ENCODE measurements around the gene CEP192.

GRCh38 chr18:12944709-12945108 is 46.5 kb upstream of the CEP192 start:
- TF ChIP-seq EP300 (IDR thresholded peaks at IDR 0.05): no peak
- TF ChIP-seq, protein P1, sequence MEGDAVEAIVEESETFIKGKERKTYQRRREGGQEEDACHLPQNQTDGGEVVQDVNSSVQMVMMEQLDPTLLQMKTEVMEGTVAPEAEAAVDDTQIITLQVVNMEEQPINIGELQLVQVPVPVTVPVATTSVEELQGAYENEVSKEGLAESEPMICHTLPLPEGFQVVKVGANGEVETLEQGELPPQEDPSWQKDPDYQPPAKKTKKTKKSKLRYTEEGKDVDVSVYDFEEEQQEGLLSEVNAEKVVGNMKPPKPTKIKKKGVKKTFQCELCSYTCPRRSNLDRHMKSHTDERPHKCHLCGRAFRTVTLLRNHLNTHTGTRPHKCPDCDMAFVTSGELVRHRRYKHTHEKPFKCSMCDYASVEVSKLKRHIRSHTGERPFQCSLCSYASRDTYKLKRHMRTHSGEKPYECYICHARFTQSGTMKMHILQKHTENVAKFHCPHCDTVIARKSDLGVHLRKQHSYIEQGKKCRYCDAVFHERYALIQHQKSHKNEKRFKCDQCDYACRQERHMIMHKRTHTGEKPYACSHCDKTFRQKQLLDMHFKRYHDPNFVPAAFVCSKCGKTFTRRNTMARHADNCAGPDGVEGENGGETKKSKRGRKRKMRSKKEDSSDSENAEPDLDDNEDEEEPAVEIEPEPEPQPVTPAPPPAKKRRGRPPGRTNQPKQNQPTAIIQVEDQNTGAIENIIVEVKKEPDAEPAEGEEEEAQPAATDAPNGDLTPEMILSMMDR (IDR thresholded peaks at IDR 0.05): no peak
